HL-60 (cell line): Measurements from ENCODE around the gene FUZ.

ENCODE experiments used
- CTCF ChIP-seq: IDR thresholded peaks from one replicate; pipeline ENCODE4 v1.5.1; 2011; ENCODE audit warnings: low read length, control low read depth, inconsistent platforms; ENCODE audit not compliant: insufficient read depth
- GABPA ChIP-seq: IDR thresholded peaks from 2 replicates; pipeline ENCODE4 v1.6.1; 2012; ENCODE audit warnings: low read depth
- POLR2AphosphoS5 ChIP-seq: IDR thresholded peaks from 2 replicates; pipeline ENCODE4 v1.6.1; 2012; ENCODE audit warnings: low read depth
- TF ChIP-seq, protein P1 (sequence below): IDR thresholded peaks from 2 replicates; pipeline ENCODE4 v1.6.1; 2012; ENCODE audit warnings: low read depth; ENCODE audit not compliant: insufficient replicate concordance

DNA sequence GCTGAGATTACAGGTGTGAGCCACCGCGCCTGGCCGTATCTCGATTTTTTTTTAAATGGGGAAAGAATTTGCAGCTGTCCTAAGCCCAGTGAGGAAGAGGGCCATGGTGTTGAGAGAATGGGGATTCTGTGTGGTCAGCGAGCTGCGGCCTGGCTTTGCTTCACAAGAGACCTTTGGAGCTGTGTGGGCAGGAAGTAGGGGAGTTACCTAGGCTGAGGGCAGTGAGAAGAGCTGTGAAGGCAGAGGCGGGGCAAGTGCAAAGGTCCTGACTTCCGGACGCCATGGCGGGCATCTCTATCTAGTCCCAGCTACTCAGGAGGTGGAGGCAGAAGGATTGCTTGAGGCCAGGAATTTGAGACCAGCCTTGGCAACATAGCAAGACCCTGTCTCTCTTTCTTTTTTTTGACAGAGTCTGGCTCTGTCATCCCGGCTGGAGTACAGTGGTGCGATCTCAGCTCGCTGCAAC is 41.4 kb downstream of the FUZ start:
- TF ChIP-seq CTCF (no peak), POLR2AphosphoS5 (no peak), GABPA (no peak)
- TF ChIP-seq, protein P1, sequence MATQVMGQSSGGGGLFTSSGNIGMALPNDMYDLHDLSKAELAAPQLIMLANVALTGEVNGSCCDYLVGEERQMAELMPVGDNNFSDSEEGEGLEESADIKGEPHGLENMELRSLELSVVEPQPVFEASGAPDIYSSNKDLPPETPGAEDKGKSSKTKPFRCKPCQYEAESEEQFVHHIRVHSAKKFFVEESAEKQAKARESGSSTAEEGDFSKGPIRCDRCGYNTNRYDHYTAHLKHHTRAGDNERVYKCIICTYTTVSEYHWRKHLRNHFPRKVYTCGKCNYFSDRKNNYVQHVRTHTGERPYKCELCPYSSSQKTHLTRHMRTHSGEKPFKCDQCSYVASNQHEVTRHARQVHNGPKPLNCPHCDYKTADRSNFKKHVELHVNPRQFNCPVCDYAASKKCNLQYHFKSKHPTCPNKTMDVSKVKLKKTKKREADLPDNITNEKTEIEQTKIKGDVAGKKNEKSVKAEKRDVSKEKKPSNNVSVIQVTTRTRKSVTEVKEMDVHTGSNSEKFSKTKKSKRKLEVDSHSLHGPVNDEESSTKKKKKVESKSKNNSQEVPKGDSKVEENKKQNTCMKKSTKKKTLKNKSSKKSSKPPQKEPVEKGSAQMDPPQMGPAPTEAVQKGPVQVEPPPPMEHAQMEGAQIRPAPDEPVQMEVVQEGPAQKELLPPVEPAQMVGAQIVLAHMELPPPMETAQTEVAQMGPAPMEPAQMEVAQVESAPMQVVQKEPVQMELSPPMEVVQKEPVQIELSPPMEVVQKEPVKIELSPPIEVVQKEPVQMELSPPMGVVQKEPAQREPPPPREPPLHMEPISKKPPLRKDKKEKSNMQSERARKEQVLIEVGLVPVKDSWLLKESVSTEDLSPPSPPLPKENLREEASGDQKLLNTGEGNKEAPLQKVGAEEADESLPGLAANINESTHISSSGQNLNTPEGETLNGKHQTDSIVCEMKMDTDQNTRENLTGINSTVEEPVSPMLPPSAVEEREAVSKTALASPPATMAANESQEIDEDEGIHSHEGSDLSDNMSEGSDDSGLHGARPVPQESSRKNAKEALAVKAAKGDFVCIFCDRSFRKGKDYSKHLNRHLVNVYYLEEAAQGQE: no peak
